ENCODE results near the gene YARS2. TPM values are rescaled to one million over a fixed set of nuclear protein-coding genes. Genes with fewer than 3 reads are reported as not detected.

YARS2 gene
- total and polyA plus RNA-seq, 2 of the 13 experiments (the other 11 are each of a cell fraction or from before 2014, with no cell fraction given) = 17.9 to 39.6 TPM

GRCh38 chr12:32755654-32756475, at the start of gene YARS2 (continued):
- no peak for TF ChIP-seq ZNF609 (CRISPR knock-in tag; IDR thresholded peaks at IDR 0.05; ENCODE audit: borderline replicate concordance)
- no peak for TF ChIP-seq ZNF260 (CRISPR knock-in tag; IDR thresholded peaks at IDR 0.05; ENCODE audit: borderline replicate concordance, low read depth)
- TF ChIP-seq, protein P1, sequence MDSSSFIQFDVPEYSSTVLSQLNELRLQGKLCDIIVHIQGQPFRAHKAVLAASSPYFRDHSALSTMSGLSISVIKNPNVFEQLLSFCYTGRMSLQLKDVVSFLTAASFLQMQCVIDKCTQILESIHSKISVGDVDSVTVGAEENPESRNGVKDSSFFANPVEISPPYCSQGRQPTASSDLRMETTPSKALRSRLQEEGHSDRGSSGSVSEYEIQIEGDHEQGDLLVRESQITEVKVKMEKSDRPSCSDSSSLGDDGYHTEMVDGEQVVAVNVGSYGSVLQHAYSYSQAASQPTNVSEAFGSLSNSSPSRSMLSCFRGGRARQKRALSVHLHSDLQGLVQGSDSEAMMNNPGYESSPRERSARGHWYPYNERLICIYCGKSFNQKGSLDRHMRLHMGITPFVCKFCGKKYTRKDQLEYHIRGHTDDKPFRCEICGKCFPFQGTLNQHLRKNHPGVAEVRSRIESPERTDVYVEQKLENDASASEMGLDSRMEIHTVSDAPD (CRISPR knock-in tag; IDR thresholded peaks at IDR 0.05) = no peak
- TF ChIP-seq, protein P2, sequence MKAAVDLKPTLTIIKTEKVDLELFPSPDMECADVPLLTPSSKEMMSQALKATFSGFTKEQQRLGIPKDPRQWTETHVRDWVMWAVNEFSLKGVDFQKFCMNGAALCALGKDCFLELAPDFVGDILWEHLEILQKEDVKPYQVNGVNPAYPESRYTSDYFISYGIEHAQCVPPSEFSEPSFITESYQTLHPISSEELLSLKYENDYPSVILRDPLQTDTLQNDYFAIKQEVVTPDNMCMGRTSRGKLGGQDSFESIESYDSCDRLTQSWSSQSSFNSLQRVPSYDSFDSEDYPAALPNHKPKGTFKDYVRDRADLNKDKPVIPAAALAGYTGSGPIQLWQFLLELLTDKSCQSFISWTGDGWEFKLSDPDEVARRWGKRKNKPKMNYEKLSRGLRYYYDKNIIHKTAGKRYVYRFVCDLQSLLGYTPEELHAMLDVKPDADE (CRISPR knock-in tag; IDR thresholded peaks at IDR 0.05) = no peak
- 0 out of 2 replicates have a peak, but pooled peaks have one; percentile 82 for TF ChIP-seq PHF20 (CRISPR knock-in tag; IDR thresholded peaks at IDR 0.05)
- TF ChIP-seq SNRNP70 (IDR thresholded peaks at IDR 0.05; ENCODE audit: low read depth, low read length) = no peak
- TF ChIP-seq HNF1B (CRISPR knock-in tag; IDR thresholded peaks at IDR 0.05) = no peak
- TF ChIP-seq ISL2 (CRISPR knock-in tag; IDR thresholded peaks at IDR 0.05) = 0 out of 2 replicates have a peak, but pooled peaks have one; percentile 51
- TF ChIP-seq CCDC6 (CRISPR knock-in tag; IDR thresholded peaks at IDR 0.05) = peak; percentile 4; the same call in 1 of the 2 replicates
- TF ChIP-seq TEAD3 (CRISPR knock-in tag; optimal IDR thresholded peaks at IDR 0.05; ENCODE audit: borderline replicate concordance) = peak; percentile 55
- TF ChIP-seq HES4 (CRISPR knock-in tag; IDR thresholded peaks at IDR 0.05; ENCODE audit: borderline replicate concordance) = no peak
- no peak for TF ChIP-seq CCAR2 (optimal IDR thresholded peaks at IDR 0.05; ENCODE audit: low read depth, low read length)
- TF ChIP-seq ZNF775 (CRISPR knock-in tag; IDR thresholded peaks at IDR 0.05; ENCODE audit: borderline replicate concordance) = no peak
- TF ChIP-seq EZH2 (conservative IDR thresholded peaks at IDR 0.05; ENCODE audit: low read depth, low read length) = no peak
- TF ChIP-seq KLF12 (CRISPR knock-in tag; IDR thresholded peaks at IDR 0.05; ENCODE audit: borderline replicate concordance) = peak; percentile 99
- no peak for TF ChIP-seq ATAD3A (CRISPR knock-in tag; IDR thresholded peaks at IDR 0.05)
- TF ChIP-seq ZNF446 (CRISPR knock-in tag; IDR thresholded peaks at IDR 0.05) = no peak
- no peak for TF ChIP-seq ZSCAN25 (CRISPR knock-in tag; IDR thresholded peaks at IDR 0.05)
- TF ChIP-seq ZNF615 (CRISPR knock-in tag; IDR thresholded peaks at IDR 0.05; ENCODE audit: borderline replicate concordance) = 0 out of 2 replicates have a peak, but pooled peaks have one; percentile 61

Measured in HepG2 (cell line).